CD4-positive, alpha-beta T cell (primary cell): ENCODE data around the gene ELF2. TPM values are rescaled to one million over a fixed set of nuclear protein-coding genes. Genes with fewer than 3 reads are reported as not detected.
A peak's percentile ranks its signal among the peaks of the same experiment; 100 is the strongest.

Source experiments
- ATAC-seq: fragments of 200-7000 bp; cut with Tn5 transposase; one replicate; pipeline ENCODE4 v1.10.0; 2022; ENCODE audit warnings: mild to moderate bottlenecking; ENCODE audit not compliant: poor library complexity
- CTCF ChIA-PET: fragments of 350-600 bp; sonication (Branson Sonifier 250); formaldehyde crosslinking; loops from one replicate; lab custom pipeline; 2021; ENCODE audit warnings: antibody characterized with exemption, inconsistent platforms; lab: Charles Lee
- POLR2A ChIA-PET: fragments of 350-600 bp; sonication (Branson Sonifier 250); formaldehyde crosslinking; loops from one replicate; lab custom pipeline; 2021; ENCODE audit warnings: antibody characterized with exemption, inconsistent platforms; lab: Charles Lee
- DNase-seq, 14 experiments: peaks; one replicate each; pipeline ENCODE4 v3.0.0-alpha.2; 2013 to 2020; ENCODE audit warnings: mixed read lengths in 2 of 14
- H3K27ac ChIP-seq, 2 donors: one replicate each; pipeline versions ENCODE4 v1.5.1 to v1.7.0; 2013; ENCODE audit warnings: low read length in 2 of 2, low read depth in 1 of 2, mild to moderate bottlenecking in 1 of 2
- H3K27me3 ChIP-seq, 2 experiments: 1 replicate in 1 of 2; 2 replicates in 1 of 2; pipeline versions ENCODE4 v1.6.1 to v1.7.0; 2013; ENCODE audit warnings: low read length in 2 of 2, control low read depth in 1 of 2, mild to moderate bottlenecking in 1 of 2, moderate library complexity in 1 of 2; ENCODE audit not compliant: insufficient read depth in 2 of 2, control insufficient read depth in 1 of 2
- H3K36me3 ChIP-seq: one replicate; pipeline ENCODE4 v1.6.1; 2013; ENCODE audit warnings: low read length, control low read depth; ENCODE audit not compliant: insufficient read depth
- H3K4me1 ChIP-seq: one replicate; pipeline ENCODE4 v1.6.1; 2013; ENCODE audit warnings: low read length, control low read depth; ENCODE audit not compliant: insufficient read depth
- H3K4me3 ChIP-seq: one replicate; pipeline ENCODE4 v1.5.1; 2013; ENCODE audit warnings: mild to moderate bottlenecking, low read length, moderate library complexity
- H3K9me3 ChIP-seq, 2 experiments: 1 replicate in 1 of 2; 2 replicates in 1 of 2; pipeline versions ENCODE4 v1.6.1 to v1.7.0; 2013; ENCODE audit warnings: low read length in 2 of 2, mild to moderate bottlenecking in 2 of 2, control low read depth in 1 of 2, moderate library complexity in 1 of 2; ENCODE audit not compliant: control insufficient read depth in 1 of 2, insufficient read depth in 1 of 2
- H3K27ac Mint-ChIP-seq: one replicate; pipeline ENCODE4 v1.8.0; 2020; ENCODE audit warnings: mixed read lengths
- H3K27me3 Mint-ChIP-seq: one replicate; pipeline ENCODE4 v1.8.0; 2021; ENCODE audit warnings: mixed read lengths
- H3K36me3 Mint-ChIP-seq: one replicate; pipeline ENCODE4 v1.8.0; 2021; ENCODE audit warnings: low read depth, mixed read lengths
- H3K4me1 Mint-ChIP-seq: one replicate; pipeline ENCODE4 v1.8.0; 2021; ENCODE audit warnings: low read depth, mixed read lengths
- H3K4me3 Mint-ChIP-seq: one replicate; pipeline ENCODE4 v1.8.0; 2020; ENCODE audit warnings: mild to moderate bottlenecking, mixed read lengths
- H3K9me3 Mint-ChIP-seq: one replicate; pipeline ENCODE4 v1.8.0; 2020; ENCODE audit warnings: mixed read lengths
- intact Hi-C, 2 experiments: fragments of 100-400 bp; cut with DNase I in 1 of 2; cut with micrococcal nuclease in 1 of 2; formaldehyde crosslinking; loops; one replicate each; pipeline versions ENCODE4 v1.15.1 to v1.9.0; 2023 to 2025; cut with DNase I, micrococcal nuclease
- total RNA-seq, 174 experiments: library from RNA in 2 of 174; stranded (reverse) in 2 of 174; gene quantifications; one replicate each; pipeline ENCODE4 v1.2.3 and lab custom pipeline; 2021 to 2026
- TF ChIP-seq, protein P1 (sequence below): fragments of 200-600 bp; IDR thresholded peaks from one replicate; pipeline ENCODE4 v1.8.0; 2022; ENCODE audit warnings: antibody characterized with exemption, mild to moderate bottlenecking

ELF2 gene
- total RNA-seq, 2 experiments from 2014 or later, result 83.3 to 84.1 TPM

GRCh38 chr4:139048026-139048425 is 129.0 kb downstream of the ELF2 start:
- no peak overlapping the region for H3K27ac Mint-ChIP-seq
- H3K36me3 ChIP-seq, result peaks cover 38% of the 10 kb centered on the region
- H3K27me3 Mint-ChIP-seq, result no peaks in the 10 kb centered on the region
- ChIA-PET CTCF (no interaction called here), POLR2A (no interaction called here)
- no peak overlapping the region for H3K27ac ChIP-seq
- DNase-seq, result no peak
- H3K27me3 ChIP-seq, result no peaks in the 10 kb centered on the region
- intact Hi-C loops, result no loop called here
- no peaks in the 10 kb centered on the region for H3K4me1 Mint-ChIP-seq
- H3K36me3 Mint-ChIP-seq, result peaks cover 62% of the 10 kb centered on the region
- ATAC-seq, result no peak
- no peaks in the 10 kb centered on the region for H3K9me3 Mint-ChIP-seq
- no peak overlapping the region for H3K4me3 ChIP-seq
- TF ChIP-seq, protein P1, sequence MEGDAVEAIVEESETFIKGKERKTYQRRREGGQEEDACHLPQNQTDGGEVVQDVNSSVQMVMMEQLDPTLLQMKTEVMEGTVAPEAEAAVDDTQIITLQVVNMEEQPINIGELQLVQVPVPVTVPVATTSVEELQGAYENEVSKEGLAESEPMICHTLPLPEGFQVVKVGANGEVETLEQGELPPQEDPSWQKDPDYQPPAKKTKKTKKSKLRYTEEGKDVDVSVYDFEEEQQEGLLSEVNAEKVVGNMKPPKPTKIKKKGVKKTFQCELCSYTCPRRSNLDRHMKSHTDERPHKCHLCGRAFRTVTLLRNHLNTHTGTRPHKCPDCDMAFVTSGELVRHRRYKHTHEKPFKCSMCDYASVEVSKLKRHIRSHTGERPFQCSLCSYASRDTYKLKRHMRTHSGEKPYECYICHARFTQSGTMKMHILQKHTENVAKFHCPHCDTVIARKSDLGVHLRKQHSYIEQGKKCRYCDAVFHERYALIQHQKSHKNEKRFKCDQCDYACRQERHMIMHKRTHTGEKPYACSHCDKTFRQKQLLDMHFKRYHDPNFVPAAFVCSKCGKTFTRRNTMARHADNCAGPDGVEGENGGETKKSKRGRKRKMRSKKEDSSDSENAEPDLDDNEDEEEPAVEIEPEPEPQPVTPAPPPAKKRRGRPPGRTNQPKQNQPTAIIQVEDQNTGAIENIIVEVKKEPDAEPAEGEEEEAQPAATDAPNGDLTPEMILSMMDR, result no peak
- no peaks in the 10 kb centered on the region for H3K9me3 ChIP-seq
- H3K4me1 ChIP-seq, result no peaks in the 10 kb centered on the region
- H3K4me3 Mint-ChIP-seq, result no peak overlapping the region

DNA sequence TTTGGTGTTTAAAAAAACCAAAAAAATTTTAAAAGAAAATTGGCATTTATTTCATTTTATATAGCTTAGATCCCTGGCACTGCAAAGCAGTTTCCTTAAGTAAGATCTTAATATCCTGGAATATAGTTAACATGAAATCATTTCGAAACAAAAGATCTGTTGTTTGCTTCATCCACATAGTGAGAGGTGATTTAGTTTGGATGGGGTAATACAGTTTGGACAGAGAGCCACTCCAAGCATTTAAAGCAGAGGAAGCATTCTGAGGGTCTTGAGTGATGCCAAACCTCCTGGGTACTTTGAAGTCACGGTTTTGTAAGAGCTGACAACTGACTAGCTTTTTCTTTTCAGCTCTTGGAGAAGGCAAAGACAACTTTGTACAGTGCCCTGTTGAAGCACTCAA is 132.7 kb downstream of the ELF2 start:
- Histone ChIP-seq H3K4me3 (no peak overlapping the region), H3K27me3 (no peaks in the 10 kb centered on the region), H3K9me3 (no peaks in the 10 kb centered on the region), H3K27ac (no peak overlapping the region), H3K36me3 (peaks cover 38% of the 10 kb centered on the region), H3K4me1 (no peaks in the 10 kb centered on the region)
- no peaks in the 10 kb centered on the region for H3K27me3 Mint-ChIP-seq
- DNase-seq (no peak), ATAC-seq (no peak)
- H3K4me3 Mint-ChIP-seq, result no peak overlapping the region
- peaks cover 44% of the 10 kb centered on the region for H3K36me3 Mint-ChIP-seq
- ChIA-PET POLR2A (no interaction called here), CTCF (interaction anchor here (3.6 kb wide), 1 partner anchor 14 kb away, joined by 14 read pairs; no protein-coding TSS in a partner anchor)
- H3K27ac Mint-ChIP-seq, result peak overlapping the region; percentile 46
- TF ChIP-seq, protein P1, result no peak
- H3K9me3 Mint-ChIP-seq, result no peaks in the 10 kb centered on the region
- intact Hi-C loops, result no loop called here
- H3K4me1 Mint-ChIP-seq, result peaks cover 4% of the 10 kb centered on the region

DNA sequence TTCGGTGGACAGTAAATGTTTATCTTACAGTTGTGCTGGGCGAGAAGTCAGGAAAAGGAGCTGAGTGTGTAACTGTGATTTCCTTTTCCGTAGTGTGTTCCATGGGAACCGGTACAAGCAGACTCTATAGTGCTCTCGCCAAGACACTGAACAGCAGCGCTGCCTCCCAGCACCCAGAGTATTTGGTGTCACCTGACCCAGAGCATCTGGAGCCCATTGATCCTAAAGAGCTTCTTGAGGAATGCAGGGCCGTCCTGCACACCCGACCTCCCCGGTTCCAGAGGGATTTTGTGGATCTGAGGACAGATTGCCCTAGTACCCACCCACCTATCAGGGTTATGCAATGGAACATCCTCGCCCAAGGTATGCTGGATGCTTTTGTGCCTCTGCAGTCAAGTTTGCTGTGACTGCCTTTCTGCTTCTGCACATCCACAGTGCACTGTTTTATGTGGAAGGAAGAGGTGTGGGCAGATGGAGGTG is 134.0 kb downstream of the ELF2 start:
- Mint-ChIP-seq H3K4me3 (no peak overlapping the region), H3K27ac (no peak overlapping the region), H3K36me3 (peaks cover 42% of the 10 kb centered on the region), H3K27me3 (no peaks in the 10 kb centered on the region), H3K9me3 (no peaks in the 10 kb centered on the region), H3K4me1 (peaks cover 4% of the 10 kb centered on the region)
- ChIA-PET POLR2A (interaction anchor here (0.7 kb wide), 1 partner anchor 9 kb away, joined by 3 read pairs; no protein-coding TSS in a partner anchor), CTCF (interaction anchor here (3.6 kb wide), 1 partner anchor 13 kb away, joined by 14 read pairs; no protein-coding TSS in a partner anchor)
- Histone ChIP-seq H3K4me1 (no peaks in the 10 kb centered on the region), H3K4me3 (no peak overlapping the region), H3K27me3 (no peaks in the 10 kb centered on the region), H3K27ac (no peak overlapping the region), H3K36me3 (peaks cover 32% of the 10 kb centered on the region), H3K9me3 (no peaks in the 10 kb centered on the region)
- DNase-seq, result no peak
- ATAC-seq, result no peak
- intact Hi-C loops, result no loop called here
- TF ChIP-seq, protein P1, result no peak
